HG03520 (cell line): ENCODE data around the gene LZTS3.
"Not testable (repeated sequence)": the region's sequence is repeated elsewhere in the genome, so short reads cannot be mapped to it uniquely, and the experiment has no call there.

Source experiments
- ATAC-seq: cut with Tn5 transposase; IDR thresholded peaks from one replicate; pipeline ENCODE4 v1.9.1; 2021; ENCODE audit warnings: mild to moderate bottlenecking, moderate library complexity; ENCODE audit not compliant: unreplicated experiment

The LZTS3 gene

GRCh38 chr20:3146732-3147341 lies 26.5 kb downstream of the LZTS3 start:
- no peak for ATAC-seq

GRCh38 chr20:3141757-3142156 lies 31.6 kb downstream of the LZTS3 start:
- ATAC-seq: no peak

GRCh38 chr20:3137492-3137891 lies 35.9 kb downstream of the LZTS3 start:
- no peak for ATAC-seq

GRCh38 chr20:3135507-3136070 lies 37.8 kb downstream of the LZTS3 start:
- no peak for ATAC-seq

- no peak for ATAC-seq
Measured at GRCh38 chr20:3134151-3134550, 39.2 kb downstream of the LZTS3 start.

GRCh38 chr20:3133155-3133554 lies 40.2 kb downstream of the LZTS3 start:
- ATAC-seq: no peak

- no peak for ATAC-seq
Measured at GRCh38 chr20:3130051-3130600, 43.2 kb downstream of the LZTS3 start.

GRCh38 chr20:3129094-3129493 lies 44.3 kb downstream of the LZTS3 start:
- ATAC-seq: no peak

- ATAC-seq: no peak
Measured at GRCh38 chr20:3128275-3128984, 44.9 kb downstream of the LZTS3 start.

GRCh38 chr20:3126527-3126859 lies 46.9 kb downstream of the LZTS3 start:
- no peak for ATAC-seq

GRCh38 chr20:3125776-3126526 lies 47.4 kb downstream of the LZTS3 start:
- ATAC-seq: not testable (repeated sequence)

- not testable (repeated sequence) for ATAC-seq
Measured at GRCh38 chr20:3124773-3125560, 48.4 kb downstream of the LZTS3 start.

GRCh38 chr20:3124163-3124562 lies 49.2 kb downstream of the LZTS3 start:
- not testable (repeated sequence) for ATAC-seq

GRCh38 chr20:3123542-3123941 lies 49.8 kb downstream of the LZTS3 start:
- no peak for ATAC-seq

- ATAC-seq: no peak
Measured at GRCh38 chr20:3121955-3122610, 51.3 kb downstream of the LZTS3 start.

GRCh38 chr20:3121271-3121911 lies 52.0 kb downstream of the LZTS3 start:
- ATAC-seq: no peak

GRCh38 chr20:3119044-3119443 lies 54.3 kb downstream of the LZTS3 start:
- no peak for ATAC-seq

- ATAC-seq: not testable (repeated sequence)
Measured at GRCh38 chr20:3117839-3118379, 55.4 kb downstream of the LZTS3 start.

GRCh38 chr20:3116341-3116740 lies 57.0 kb downstream of the LZTS3 start:
- no peak for ATAC-seq
